ENCODE data around the gene SDR42E2.
"Not testable (repeated sequence)": the region's sequence is repeated elsewhere in the genome, so short reads cannot be mapped to it uniquely, and the experiment has no call there.

Gene SDR42E2

GRCh38 chr16:22147853-22148252 is 14.5 kb upstream of the SDR42E2 start:
- Histone ChIP-seq H3K4me1 (no peaks in the 10 kb centered on the region), H3K4me3 (no peak overlapping the region), H3K27me3 (no peaks in the 10 kb centered on the region), H3K9me3 (no peaks in the 10 kb centered on the region), H3K36me3 (no peaks in the 10 kb centered on the region), H3K27ac (no peak overlapping the region)
- no peak for DNase-seq
- TF ChIP-seq CTCF (IDR thresholded peaks at IDR 0.05), result no peak
- intact Hi-C loops (cut with DNase I; ENCODE audit: low total_unique reads), result no loop called here

- Histone ChIP-seq H3K4me3 (no peak overlapping the region), H3K27ac (no peak overlapping the region), H3K27me3 (no peaks in the 10 kb centered on the region), H3K4me1 (no peaks in the 10 kb centered on the region), H3K9me3 (no peaks in the 10 kb centered on the region), H3K36me3 (no peaks in the 10 kb centered on the region)
- intact Hi-C loops (cut with DNase I; ENCODE audit: low total_unique reads), result no loop called here
- no peak for DNase-seq
- TF ChIP-seq CTCF (IDR thresholded peaks at IDR 0.05), result no peak
Measured at GRCh38 chr16:22151246-22151998, 10.9 kb upstream of the SDR42E2 start.

DNA sequence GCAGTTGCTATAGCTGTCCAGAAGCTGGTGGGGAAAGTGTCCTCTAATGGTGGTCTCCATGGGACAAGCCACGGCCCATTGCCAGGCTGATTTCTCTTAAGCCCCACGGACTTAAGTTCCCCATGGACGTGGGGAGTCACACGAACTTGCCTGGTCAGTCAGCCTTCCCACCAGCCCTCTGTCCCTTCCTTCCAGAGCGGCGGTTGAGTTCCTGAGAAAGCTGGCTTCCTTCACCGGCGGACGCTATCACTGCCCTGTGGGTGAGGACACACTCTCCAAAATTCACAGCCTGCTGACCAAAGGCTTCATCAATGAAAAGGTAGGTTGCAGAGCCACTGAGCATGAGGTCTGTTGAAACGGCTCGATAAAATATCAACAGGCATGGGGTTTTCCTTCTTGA is 10.0 kb upstream of the SDR42E2 start:
- Histone ChIP-seq H3K4me3 (no peak overlapping the region), H3K27ac (no peak overlapping the region), H3K27me3 (no peaks in the 10 kb centered on the region), H3K36me3 (no peaks in the 10 kb centered on the region), H3K9me3 (no peaks in the 10 kb centered on the region), H3K4me1 (no peaks in the 10 kb centered on the region)
- no peak for TF ChIP-seq CTCF (IDR thresholded peaks at IDR 0.05)
- no peak for DNase-seq
- intact Hi-C loops (cut with DNase I; ENCODE audit: low total_unique reads), result no loop called here

- DNase-seq; intact Hi-C loops (cut with DNase I; ENCODE audit: low total_unique reads); H3K27ac ChIP-seq; H3K9me3 ChIP-seq; H3K27me3 ChIP-seq; H3K36me3 ChIP-seq; H3K4me3 ChIP-seq; H3K4me1 ChIP-seq: not testable (repeated sequence)
Measured at GRCh38 chr16:22153078-22153477, 9.2 kb upstream of the SDR42E2 start.

GRCh38 chr16:22161401-22161800 is 905 bp upstream of the SDR42E2 start:
- Histone ChIP-seq H3K27ac (no peak overlapping the region), H3K36me3 (no peaks in the 10 kb centered on the region), H3K9me3 (no peaks in the 10 kb centered on the region), H3K27me3 (peaks cover 0 to 22% of the 10 kb centered on the region in 2 donors), H3K4me1 (peaks cover 0 to 6% (median 3%) of the 10 kb centered on the region in 4 donors), H3K4me3 (no peak overlapping the region)
- DNase-seq, result no peak
- no peak for TF ChIP-seq CTCF (IDR thresholded peaks at IDR 0.05)
- intact Hi-C loops (cut with DNase I; ENCODE audit: low total_unique reads), result no loop called here

DNA sequence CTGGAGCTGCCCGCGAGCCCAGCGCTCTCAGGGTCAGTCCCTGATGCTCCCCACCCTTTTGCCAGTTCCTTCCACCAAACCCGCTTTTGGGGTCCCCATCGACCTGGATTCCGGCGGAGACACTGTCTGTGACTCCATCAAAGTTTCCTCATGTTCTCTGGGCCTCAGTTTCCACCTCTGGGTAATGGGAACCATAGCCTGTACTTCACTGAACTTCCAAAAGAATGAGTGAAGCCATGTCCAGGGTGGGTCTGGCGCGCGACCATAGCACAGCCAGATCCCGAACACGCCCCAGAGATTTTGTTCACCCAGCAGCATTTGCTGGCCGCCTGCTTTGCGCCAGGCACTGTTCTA is 327 bp downstream of the SDR42E2 start:
- no peak overlapping the region for H3K27ac ChIP-seq
- no peak for DNase-seq
- intact Hi-C loops (cut with DNase I; ENCODE audit: low total_unique reads), result no loop called here
- H3K9me3 ChIP-seq, result no peaks in the 10 kb centered on the region
- TF ChIP-seq CTCF (IDR thresholded peaks at IDR 0.05), result no peak
- peaks cover 0 to 22% of the 10 kb centered on the region in 2 donors for H3K27me3 ChIP-seq
- H3K36me3 ChIP-seq, result no peaks in the 10 kb centered on the region
- H3K4me3 ChIP-seq, result no peak overlapping the region
- peaks cover 0 to 6% (median 3%) of the 10 kb centered on the region in 4 donors for H3K4me1 ChIP-seq
